IMR-90 (cell line): ENCODE measurements around the gene DNAJC22.

ENCODE experiments used
- BHLHE40 ChIP-seq: fragments of 150-350 bp; IDR thresholded peaks from 2 replicates; pipeline ENCODE4 v1.6.1; 2016; ENCODE audit warnings: mild to moderate bottlenecking, low read depth, low read length
- CEBPB ChIP-seq: IDR thresholded peaks from 2 replicates; pipeline ENCODE4 v1.6.1; 2012; ENCODE audit warnings: low read depth, low read length, improper control_type of control experiment
- CHD1 ChIP-seq: IDR thresholded peaks from 2 replicates; pipeline ENCODE4 v1.6.1; 2012; ENCODE audit warnings: low read depth, low read length, improper control_type of control experiment
- CTCF ChIP-seq: conservative IDR thresholded peaks from 2 replicates; pipeline ENCODE4 v1.5.1; 2012; ENCODE audit warnings: mild to moderate bottlenecking, low read depth, low read length, improper control_type of control experiment
- ELK1 ChIP-seq: fragments of 150-350 bp; IDR thresholded peaks from 2 replicates; pipeline ENCODE4 v1.6.1; 2016; ENCODE audit warnings: low read depth, mild to moderate bottlenecking, low read length, moderate library complexity, borderline replicate concordance
- FOS ChIP-seq: fragments of 150-350 bp; IDR thresholded peaks from 2 replicates; pipeline ENCODE4 v1.6.1; 2016; ENCODE audit warnings: low read depth, low read length
- POLR2A ChIP-seq: IDR thresholded peaks from 2 replicates; pipeline ENCODE4 v1.6.1; 2012; ENCODE audit warnings: mild to moderate bottlenecking, low read depth, low read length
- RAD21 ChIP-seq: IDR thresholded peaks from 2 replicates; pipeline ENCODE4 v1.6.1; 2012; ENCODE audit warnings: low read length, improper control_type of control experiment
- RCOR1 ChIP-seq: IDR thresholded peaks from 2 replicates; pipeline ENCODE4 v1.6.1; 2012; ENCODE audit warnings: mild to moderate bottlenecking, low read length, improper control_type of control experiment; ENCODE audit not compliant: insufficient replicate concordance
- RFX5 ChIP-seq: IDR thresholded peaks from 2 replicates; pipeline ENCODE4 v1.8.0; 2012; ENCODE audit warnings: low read depth, mild to moderate bottlenecking, low read length, moderate library complexity
- SMC3 ChIP-seq: fragments of 150-350 bp; IDR thresholded peaks from 2 replicates; pipeline ENCODE4 v1.6.1; 2016; ENCODE audit warnings: low read depth, mild to moderate bottlenecking, antibody characterized with exemption, low read length, moderate library complexity
- USF2 ChIP-seq: fragments of 150-350 bp; IDR thresholded peaks from 2 replicates; pipeline ENCODE4 v1.6.1; 2017; ENCODE audit warnings: mild to moderate bottlenecking, antibody characterized with exemption, low read length, low read depth

- TF ChIP-seq RAD21: no peak
- no peak for TF ChIP-seq POLR2A
- no peak for TF ChIP-seq CTCF
- TF ChIP-seq RFX5: no peak
- no peak for TF ChIP-seq ELK1
- TF ChIP-seq SMC3: no peak
- no peak for TF ChIP-seq BHLHE40
- TF ChIP-seq CHD1: no peak
- no peak for TF ChIP-seq FOS
- no peak for TF ChIP-seq RCOR1
- TF ChIP-seq USF2: no peak
- no peak for TF ChIP-seq CEBPB
These were observed 13.8 kb upstream of the DNAJC22 start for GRCh38 chr12:49332891-49333371.
